IPS DF 4.7 (cell line): ENCODE data around the gene DNER.
"Not testable (repeated sequence)": the region's sequence is repeated elsewhere in the genome, so short reads cannot be mapped to it uniquely, and the experiment has no call there.

Experiments used
- DNase-seq: peaks from one replicate; pipeline ENCODE4 v3.0.0-alpha.2; 2013; ENCODE audit warnings: low spot score; ENCODE audit errors: extremely low read depth

The DNER gene

DNA sequence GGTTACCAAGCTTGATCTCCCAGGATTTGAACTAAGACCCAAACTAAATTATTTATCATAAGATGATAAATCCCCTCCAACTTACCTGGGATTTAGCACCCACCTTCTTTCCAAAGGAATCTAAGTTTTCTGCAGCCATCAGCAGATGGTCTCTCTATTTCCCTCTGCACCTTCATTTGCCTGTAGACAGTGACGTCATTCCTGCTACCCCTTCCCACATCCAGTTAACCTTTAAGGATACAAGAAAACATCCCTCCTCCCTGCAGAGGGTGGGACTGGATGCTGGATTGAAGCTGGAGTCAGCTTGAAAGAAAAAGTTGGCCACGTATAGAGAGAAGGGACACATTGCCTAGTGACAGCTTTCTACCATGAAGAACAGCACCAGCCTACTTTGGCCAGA is 3.7 kb upstream of the DNER start:
- no peak for DNase-seq

DNA sequence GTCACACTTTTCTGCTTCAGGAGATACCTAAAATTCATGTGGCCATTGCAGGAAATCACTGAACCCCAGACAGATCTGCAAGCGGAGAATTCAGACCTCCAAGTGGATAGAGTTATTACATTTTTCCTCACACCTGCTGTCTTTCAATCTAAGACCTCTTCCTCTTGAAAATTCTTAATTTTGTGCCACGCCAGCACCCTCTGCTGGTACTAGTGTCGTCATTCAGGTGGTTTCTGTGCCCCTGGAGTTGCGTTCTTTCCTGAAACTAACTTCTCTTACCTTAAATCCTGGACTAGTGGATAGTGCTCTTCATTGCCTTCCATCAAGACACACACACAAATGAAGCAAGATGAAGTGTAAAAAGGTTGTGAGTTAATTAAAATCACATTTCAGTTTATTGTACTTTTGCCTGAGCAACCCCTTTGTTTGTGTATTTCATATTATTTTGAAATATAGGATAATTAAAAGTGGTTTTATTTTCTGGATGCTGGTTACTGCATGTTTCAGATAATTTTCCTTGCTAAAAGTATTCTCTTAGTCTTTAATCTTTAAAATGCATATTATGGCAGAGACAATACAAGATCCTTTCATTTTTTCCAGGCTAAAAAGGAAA is 1.6 kb upstream of the DNER start:
- no peak for DNase-seq

DNA sequence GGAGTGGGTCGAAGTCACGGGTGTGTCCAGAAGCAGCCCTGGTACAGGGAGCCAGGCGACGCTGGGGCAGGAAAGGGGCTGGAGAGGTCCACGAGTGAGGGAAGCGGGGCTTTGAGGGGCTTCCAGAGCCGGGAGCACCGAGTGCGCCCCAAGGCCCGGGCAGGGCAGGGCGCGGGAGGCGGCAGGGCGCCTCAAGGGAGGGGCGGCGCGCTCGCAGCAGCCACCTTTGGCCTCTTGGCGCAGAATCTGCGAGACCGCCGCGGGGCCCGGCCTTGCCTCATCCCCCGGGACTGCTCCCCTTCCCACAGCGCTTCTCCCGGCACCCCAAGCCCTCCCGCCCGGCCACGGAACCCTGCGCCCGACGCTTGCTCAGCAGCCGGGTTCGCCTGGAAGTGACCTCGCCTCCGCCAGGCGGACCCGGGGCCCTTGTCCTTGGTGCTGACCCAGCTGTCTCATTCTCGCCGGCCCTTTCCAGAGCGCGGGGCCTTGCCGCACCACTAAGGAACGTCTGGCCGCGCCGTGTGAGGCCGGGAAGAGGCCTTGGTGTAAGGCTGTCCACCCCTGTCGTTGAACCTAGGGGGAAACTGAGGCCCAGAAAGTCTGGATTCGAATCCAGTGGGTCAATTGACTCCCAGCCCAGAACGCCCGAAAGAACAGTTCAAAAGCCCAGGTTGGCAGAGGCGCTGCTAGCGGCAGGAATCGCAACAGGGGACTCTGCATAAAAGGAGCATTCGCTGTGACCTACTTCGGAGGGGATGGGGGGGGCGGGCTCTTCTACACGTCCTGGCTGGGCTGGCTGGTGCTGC is 584 bp upstream of the DNER start:
- DNase-seq = no peak

DNA sequence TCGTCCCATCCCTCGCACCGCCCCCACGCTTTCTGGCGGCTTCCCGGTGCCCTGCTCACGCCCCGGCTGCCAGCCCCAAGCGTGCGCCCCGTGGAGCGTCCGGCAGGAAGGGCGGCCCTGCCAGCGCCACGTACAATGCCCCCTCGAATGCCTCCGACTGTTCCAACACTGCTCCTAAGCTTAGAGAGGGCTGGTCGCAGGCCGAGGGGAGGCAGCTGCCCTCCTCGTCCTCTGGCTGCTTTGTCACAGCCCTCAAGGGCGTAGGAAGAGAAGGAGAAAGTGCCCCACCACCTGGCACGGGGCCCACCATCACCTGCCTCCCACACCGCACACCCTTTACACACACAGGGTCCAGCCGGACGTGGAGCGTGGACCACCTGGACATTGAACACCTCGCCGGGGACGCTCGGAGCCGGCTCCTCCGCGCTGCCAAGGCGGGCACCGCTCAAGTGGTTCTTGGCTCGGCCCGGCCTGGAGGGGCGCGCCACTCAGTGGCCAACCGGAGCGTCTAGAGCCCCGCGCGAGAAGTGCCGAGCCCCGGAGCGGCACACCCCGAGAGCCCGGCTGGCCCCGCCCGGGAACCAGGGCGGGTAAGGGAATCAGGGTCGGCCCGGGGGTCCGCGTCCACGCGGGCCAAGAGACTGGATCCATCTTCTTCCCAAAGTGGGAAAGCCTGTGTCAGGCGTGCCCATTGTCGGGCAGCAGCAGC is 830 bp downstream of the DNER start:
- DNase-seq = no peak

DNA sequence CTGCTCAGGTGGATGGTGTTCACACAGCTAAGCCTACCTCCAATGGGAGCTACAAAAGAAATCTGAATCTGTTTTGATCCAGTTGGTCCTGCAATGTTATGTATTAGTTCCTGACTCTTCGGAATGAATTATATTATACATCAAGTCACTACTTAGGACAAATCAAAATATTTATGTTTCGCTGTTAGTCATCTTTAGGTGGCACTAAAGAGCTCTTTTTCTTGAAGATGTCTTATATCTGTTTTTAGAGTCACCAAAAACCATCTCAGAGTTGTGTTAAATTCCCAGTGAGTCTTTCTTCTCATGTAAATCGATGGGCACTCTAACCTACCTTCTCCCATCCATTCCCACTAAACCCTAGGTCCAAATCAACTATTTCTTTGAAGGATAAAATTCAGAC is 2.2 kb downstream of the DNER start:
- DNase-seq = no peak

DNA sequence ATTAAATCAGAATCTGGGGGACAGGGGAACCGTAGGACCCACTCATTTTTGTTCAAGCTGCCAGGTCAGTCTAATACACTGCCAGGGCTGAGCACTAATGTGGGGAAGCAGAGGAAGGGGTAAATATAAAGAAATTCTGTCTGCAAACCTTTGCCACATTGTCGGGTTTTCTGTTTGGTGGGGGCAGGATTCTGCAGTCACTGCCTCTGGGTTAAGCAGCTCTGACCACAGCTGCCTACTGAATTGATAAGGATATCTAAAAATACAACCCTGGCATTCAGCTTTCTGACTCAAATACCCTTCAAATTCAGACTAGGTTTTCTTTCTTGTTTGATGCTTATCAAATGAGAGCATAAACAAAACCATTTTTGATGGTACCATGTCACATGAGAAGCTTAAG is 6.0 kb downstream of the DNER start:
- DNase-seq = no peak

DNA sequence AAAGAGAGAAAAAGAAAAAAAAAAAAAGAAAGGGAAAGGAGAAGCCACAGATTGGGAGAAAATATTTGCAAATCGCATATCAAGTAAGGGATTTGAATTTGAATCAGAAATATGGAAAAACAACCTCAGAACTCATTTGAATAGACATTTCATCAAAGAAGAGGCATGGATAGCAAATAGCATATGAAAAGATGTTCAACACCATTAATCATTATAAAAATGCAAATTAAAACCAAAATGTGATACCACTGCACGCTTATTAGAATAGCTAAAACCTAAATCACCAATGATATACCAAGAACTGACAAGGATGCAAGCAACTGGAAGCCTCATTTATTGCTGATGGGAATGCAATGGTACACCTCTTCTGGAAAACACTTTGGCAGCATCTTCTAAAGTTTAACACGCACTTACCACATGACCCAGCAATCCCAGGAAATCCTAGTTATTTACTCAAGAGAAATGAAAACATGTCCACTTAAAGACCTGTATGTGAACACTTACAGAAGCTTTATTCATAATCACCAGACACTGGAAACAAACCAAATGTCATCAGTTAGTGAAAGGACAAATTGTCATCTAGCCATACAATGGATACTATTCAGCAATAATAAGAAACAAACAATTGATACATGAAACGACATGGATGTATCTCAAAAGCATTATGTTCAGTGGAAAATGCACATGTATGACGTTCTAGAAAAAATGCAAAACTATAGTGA is 10.3 kb downstream of the DNER start:
- no peak for DNase-seq

DNA sequence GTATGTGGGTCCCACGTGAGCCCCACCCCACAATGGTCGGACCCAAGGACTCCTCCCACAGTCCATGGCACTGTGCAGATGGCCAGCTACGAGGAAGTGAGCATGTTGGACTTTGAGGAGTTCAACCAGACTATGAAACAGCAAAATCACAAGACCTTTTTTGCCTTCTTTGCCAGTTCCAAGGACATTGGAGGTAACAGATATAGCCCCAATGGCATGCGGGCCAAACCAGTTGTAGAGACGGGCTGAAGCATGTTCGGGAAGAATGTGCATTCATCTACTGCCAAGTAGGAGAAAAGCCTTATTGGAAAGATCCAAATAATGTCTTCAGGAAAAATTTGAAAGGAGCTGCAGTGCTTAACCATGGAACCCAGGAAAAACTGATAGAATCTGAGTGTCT is 12.6 kb downstream of the DNER start:
- no peak for DNase-seq

DNA sequence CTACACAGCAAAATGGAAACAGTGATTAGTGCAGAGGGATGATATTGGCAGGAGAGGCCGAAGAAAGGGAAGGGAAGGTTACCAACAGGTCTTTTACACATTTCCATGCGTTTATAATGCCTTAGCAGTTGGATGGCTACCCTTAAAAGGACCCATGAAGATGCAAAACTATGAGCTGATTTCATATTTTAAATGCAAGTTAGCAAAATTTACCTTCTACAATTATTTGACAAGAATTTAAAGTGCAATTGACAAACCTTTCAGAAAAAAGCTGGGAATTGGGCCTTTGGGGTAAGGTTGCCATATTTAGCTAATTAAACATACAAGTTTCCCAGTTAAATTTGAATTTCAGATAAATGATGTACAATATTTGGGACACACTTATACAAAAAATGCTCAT is 13.3 kb downstream of the DNER start:
- DNase-seq = no peak

DNA sequence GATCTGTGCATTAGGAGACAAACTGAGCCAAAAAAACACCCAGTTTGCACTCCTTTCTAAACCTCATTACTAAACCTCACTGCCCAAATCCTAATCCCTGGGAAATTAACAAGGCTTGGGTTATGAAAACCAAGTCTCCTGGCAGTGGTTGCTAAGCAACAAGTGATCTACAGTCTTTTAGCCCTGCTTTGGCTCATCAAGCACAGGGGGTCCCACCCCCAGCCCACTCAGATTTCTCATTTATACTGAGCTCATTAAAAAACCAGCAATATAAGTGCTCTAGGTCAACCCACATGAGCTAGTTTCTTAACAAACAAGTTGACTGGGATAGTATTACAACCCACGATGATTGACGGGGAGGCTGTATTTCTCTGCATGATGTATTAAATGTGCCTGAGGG is 18.4 kb downstream of the DNER start:
- DNase-seq = no peak

DNA sequence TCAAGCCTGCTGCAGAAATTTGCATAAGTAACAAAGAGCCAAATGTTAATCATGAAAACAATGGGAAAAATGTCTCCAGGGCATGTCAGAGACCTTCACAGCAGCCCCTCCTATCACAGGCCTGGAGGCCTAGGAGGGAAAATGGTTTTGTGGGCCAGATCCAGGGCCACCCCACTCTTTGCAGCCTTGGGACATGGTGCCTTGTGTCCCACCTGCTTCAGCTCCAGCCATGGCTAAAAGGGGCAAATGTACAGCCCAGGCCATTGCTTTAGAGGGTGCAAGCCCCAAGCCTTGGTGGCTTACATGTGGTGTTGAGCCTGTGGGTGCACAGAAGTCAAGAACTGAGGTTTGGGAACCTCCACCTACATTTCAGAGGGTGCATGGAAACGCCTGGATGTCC is 20.5 kb downstream of the DNER start:
- not testable (repeated sequence) for DNase-seq

DNA sequence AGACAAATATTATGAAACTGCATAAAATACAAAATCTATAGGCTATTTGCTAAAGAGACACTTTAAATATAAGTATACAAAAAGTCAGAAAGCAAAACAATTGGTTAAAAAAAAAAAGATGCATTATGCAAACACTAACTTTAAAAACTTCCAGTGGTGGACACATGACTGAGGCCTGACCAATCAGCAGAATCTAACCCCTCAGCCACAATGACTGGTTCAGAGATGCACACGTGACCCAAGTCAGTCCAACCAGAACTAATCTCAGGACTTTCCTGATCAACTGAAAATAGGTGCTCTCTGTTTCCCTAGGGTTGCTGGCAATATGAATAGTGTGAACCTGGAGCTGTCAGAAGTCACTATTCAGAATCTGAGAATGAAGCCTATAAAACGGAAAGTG is 22.7 kb downstream of the DNER start:
- DNase-seq = no peak

DNA sequence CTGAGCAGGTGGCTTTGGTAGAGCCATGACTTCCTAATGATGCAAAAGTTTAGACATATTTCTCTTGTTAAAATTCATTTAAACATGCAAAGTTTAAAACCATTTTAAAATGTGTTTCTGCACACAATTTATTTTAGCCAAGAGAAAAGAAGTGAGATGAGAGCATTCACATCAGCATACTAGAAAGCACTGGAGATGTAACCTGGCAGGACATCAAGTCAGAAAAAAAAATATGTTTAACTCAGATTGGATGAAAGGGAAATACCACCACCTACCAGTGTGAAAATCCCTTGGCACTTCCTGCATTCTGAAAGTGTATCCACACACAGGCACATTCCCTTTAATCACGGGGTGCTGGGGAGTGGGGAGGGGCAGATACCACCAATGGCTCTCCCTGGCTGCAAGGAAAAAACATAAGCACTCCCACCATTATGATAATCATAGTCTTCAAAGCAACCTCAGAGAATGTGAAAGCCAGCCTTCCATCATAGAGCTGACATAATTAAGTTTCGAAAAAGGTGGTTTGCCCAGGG is 25.0 kb downstream of the DNER start:
- no peak for DNase-seq

DNA sequence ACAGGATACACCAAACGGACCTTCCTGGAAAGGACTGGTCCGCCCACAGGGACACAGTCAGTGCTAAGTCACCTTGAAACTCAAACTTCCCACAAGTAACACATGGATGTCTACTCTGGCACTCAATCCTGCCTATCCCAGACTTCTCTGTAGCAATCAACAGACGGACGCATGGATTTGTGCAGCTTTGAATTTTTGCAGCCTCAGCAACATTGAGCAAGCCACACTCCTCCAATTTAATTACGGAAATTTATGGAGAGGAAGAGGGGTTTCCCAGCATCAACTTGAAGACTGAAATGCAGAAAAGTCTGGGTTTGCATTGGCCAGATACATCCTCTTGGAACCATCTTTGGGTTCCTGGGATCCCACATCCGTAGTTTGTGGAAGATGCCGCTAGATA is 26.2 kb downstream of the DNER start:
- DNase-seq = no peak

DNA sequence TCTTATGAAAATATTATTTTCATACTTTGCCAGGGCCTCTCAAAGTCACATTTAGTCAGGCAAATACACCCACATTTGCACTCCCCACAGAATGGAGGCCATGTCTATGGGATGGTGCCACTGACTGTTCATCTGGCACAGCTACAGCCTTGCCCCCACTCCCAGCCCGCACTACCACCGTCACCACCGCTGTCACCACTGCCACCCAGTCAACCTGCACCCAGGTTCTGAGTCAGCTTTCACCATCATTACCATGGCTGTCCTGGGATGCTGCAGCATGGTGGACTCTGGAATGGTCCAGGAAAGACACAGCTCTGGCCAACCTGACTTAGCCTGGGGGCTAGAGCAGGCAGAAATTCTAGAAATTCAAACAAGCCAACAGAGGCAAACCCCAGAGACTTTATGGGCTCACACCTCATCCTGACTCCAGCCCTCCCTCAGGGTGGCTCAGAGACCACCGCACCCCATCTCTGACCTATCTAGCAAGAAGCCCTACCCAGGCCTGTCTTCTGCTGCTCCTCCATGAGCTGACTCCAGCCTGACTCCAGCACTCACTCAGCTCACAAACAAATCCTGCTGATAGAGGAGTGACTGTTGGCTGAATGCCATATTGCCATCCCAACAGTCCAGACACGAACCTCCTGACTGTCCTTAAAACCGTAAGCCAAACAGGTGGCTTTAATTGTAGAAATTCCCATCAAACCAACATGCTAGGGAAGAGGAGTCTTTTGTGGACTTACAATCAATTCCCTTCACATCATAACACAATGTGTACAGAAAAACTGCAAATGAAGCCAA is 28.0 kb downstream of the DNER start:
- no peak for DNase-seq

DNA sequence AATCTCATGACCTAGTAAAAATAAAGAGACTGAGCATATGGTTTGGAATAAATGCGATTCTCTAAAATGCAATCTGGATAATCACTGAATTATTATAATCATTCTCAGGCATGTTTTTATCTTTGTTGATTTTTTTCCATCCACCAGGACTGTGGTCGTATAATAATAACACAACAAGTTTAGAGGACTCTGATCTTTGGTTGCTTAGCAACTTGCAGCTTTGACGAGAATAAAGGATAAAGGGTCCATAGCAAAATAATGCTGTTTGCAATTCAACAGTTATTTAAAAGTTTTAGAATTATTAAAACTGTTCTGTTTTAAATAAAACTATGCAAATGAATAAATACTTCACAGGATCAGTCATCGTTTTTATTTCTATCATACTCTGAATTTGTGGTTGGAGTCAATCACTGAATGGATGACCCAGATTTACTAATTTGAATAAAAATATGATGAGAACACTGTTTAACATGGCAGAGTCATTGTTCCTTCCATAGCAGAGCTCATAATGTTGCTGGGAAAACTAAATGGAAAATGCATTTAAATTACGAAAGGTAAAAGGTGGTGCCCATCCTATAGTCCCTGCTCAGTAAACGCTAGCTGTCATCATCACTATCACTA is 29.3 kb downstream of the DNER start:
- no peak for DNase-seq

DNA sequence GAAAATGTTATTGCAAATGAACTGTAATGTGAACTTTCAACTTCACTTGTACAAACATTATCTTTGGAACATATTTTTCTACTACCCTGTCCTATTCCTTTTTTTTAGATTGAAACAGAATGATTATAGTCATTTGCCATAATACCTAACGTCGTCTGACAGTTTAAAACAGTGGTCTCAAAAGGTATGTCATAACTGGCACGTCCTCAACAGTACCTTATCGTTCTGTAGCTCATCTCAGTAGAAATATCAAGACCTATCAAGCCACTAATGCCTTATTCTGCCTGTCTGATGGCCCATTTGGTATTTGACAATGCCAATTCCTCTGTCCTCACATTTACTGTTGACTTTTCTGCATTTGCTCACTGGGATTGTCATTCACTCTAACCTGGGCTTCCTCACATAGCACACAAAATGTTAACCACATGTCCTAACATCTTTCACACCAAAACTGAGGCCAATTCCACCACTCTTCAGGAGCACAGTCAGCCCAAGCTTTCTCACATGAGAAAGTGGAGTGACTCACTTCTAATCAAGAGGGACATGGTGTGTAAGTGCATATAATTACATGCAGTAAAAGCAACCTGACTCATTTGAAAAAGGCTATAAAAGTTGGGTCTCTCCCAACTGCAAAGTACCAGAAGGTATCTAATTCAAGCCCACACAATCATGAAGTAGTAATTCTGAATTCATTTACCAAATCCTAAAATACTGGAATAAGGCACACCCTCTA is 34.8 kb downstream of the DNER start:
- no peak for DNase-seq

DNA sequence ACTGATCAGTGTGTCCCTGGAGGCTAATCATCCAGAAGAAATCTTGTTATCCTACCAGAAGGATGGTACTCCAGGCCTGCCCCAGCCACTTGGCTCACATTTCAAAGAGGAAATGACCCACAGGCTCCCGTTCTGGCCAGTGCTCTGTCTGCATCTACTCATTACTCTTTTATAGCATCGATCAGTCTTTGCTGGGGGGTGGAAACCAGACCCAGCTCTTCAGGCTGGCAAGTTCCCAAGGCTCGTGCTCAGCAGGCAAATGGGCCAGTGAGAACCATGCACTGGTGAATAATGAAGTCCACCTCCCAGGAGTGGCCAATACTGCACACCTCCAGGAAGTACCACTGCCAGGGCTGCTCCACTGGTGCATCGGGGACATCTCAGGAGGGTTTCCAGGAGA is 38.8 kb downstream of the DNER start:
- no peak for DNase-seq

DNA sequence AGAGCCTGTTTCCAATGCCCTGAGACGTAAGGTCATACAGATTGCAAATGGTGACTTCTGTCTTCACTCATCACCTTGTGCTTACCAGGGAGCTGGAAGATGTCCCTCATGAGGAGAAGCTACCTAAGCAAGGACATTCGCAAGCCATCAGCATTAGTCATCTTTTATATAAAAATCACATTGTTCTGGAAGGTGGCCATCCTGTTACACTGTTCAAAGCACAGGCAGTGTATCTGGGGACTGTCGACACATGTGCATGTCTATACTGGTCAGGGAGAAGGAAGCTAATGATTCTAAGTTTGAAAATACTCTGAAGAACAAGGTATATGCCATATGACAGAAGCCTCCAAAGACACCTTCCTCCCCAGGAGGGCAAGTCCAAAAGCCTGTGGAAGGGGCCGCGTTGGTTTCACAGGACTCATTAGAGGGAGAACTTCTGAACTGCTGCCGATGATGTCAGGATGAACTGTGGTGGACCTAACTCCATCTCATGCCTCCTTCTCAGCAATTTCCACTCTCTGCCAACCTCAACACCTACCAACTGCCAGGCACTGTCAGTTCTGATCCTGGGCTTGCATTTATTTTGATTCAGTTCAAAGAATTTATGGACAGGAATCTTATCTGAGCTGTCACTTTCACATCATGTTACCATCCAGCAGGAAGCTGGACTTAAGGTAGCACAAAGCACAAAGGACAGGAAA is 39.4 kb downstream of the DNER start:
- DNase-seq = no peak
